ENCODE measurements around the gene INSR.
A peak's percentile ranks its signal among the peaks of the same experiment; 100 is the strongest.

INSR gene

GRCh38 chr19:7294558-7295212 is 471 bp upstream of the INSR start:
- peak; percentile 82 for DNase-seq

- DNase-seq, result no peak
Measured at GRCh38 chr19:7292950-7293761, 1.1 kb downstream of the INSR start.

- DNase-seq, result no peak
Measured at GRCh38 chr19:7292352-7292949, 1.8 kb downstream of the INSR start.

GRCh38 chr19:7288977-7289376 is 5.2 kb downstream of the INSR start:
- DNase-seq, result no peak

- no peak for DNase-seq
Measured at GRCh38 chr19:7288131-7288530, 6.1 kb downstream of the INSR start.

GRCh38 chr19:7287722-7288121 is 6.5 kb downstream of the INSR start:
- DNase-seq, result no peak

- no peak for DNase-seq
Measured at GRCh38 chr19:7280940-7281666, 13.1 kb downstream of the INSR start.

GRCh38 chr19:7272856-7273578 is 21.2 kb downstream of the INSR start:
- no peak for DNase-seq

GRCh38 chr19:7268705-7269098 is 25.5 kb downstream of the INSR start:
- DNase-seq, result no peak

GRCh38 chr19:7267792-7268704 is 26.2 kb downstream of the INSR start:
- no peak for DNase-seq

GRCh38 chr19:7266832-7267231 is 27.4 kb downstream of the INSR start:
- no peak for DNase-seq

GRCh38 chr19:7265963-7266362 is 28.3 kb downstream of the INSR start:
- DNase-seq, result no peak

GRCh38 chr19:7264858-7265257 is 29.4 kb downstream of the INSR start:
- no peak for DNase-seq

GRCh38 chr19:7263521-7263920 is 30.7 kb downstream of the INSR start:
- DNase-seq, result no peak

GRCh38 chr19:7263066-7263465 is 31.1 kb downstream of the INSR start:
- DNase-seq, result no peak

- DNase-seq, result no peak
Measured at GRCh38 chr19:7262470-7262869, 31.7 kb downstream of the INSR start.

- no peak for DNase-seq
Measured at GRCh38 chr19:7260161-7260560, 34.1 kb downstream of the INSR start.

- DNase-seq, result no peak
Measured at GRCh38 chr19:7258840-7259395, 35.3 kb downstream of the INSR start.

GRCh38 chr19:7258041-7258839 is 36.0 kb downstream of the INSR start:
- DNase-seq, result no peak

Data from NCI-H2171 (cell line).